ENCODE measurements around the gene SLC46A1.

GRCh38 chr17:28397687-28398279 lies 8.2 kb downstream of the SLC46A1 start:
- TF ChIP-seq CTCF (IDR thresholded peaks at IDR 0.05) (no peak), EZH2 (IDR thresholded peaks at IDR 0.05; ENCODE audit: borderline replicate concordance, insufficient read depth, low read depth, low read length, poor library complexity, severe bottlenecking) (no peak)
